Loucy (cell line): ENCODE measurements around the gene PSMB2.

Experiments used
- H2AFZ ChIP-seq: fragments of 200-600 bp; sonication (generic); 2 replicates; pipeline ENCODE4 v1.6.0; 2016; ENCODE audit warnings: antibody characterized with exemption, mild to moderate bottlenecking, low read length, moderate library complexity
- H3F3A ChIP-seq: fragments of 200-600 bp; 2 replicates; pipeline ENCODE4 v1.6.0; 2016; ENCODE audit warnings: antibody characterized with exemption, low read depth, mild to moderate bottlenecking
- H3K27me3 ChIP-seq: fragments of 200-600 bp; sonication (generic); 2 replicates; pipeline ENCODE4 v1.6.1; 2014; ENCODE audit warnings: low read length, mild to moderate bottlenecking; ENCODE audit not compliant: insufficient read depth, poor library complexity, severe bottlenecking
- H3K36me3 ChIP-seq: fragments of 200-600 bp; sonication (generic); 2 replicates; pipeline ENCODE4 v1.6.1; 2016; ENCODE audit warnings: low read length; ENCODE audit not compliant: insufficient read depth
- H3K4me1 ChIP-seq: fragments of 200-600 bp; sonication (generic); 2 replicates; pipeline ENCODE4 v1.5.1; 2014; ENCODE audit warnings: low read length, mild to moderate bottlenecking; ENCODE audit not compliant: insufficient read depth, poor library complexity, severe bottlenecking
- H3K4me2 ChIP-seq: fragments of 200-600 bp; sonication (generic); 2 replicates; pipeline ENCODE4 v1.6.0; 2014; ENCODE audit warnings: antibody characterized with exemption, low read length, low read depth, mild to moderate bottlenecking; ENCODE audit not compliant: poor library complexity, severe bottlenecking
- H3K4me3 ChIP-seq: fragments of 200-600 bp; sonication (generic); 2 replicates; pipeline ENCODE4 v1.5.1; 2014; ENCODE audit warnings: low read length, mild to moderate bottlenecking, mixed read lengths; ENCODE audit not compliant: poor library complexity, severe bottlenecking
- H3K79me2 ChIP-seq: fragments of 200-600 bp; sonication (generic); 2 replicates; pipeline ENCODE4 v1.6.1; 2014; ENCODE audit warnings: low read length; ENCODE audit not compliant: insufficient read depth
- H3K9ac ChIP-seq: fragments of 200-600 bp; sonication (generic); 2 replicates; pipeline ENCODE4 v1.6.0; 2014; ENCODE audit warnings: mild to moderate bottlenecking, low read depth, low read length, moderate library complexity; ENCODE audit not compliant: poor library complexity, severe bottlenecking
- H3K9me2 ChIP-seq: fragments of 200-600 bp; sonication (generic); replicated peaks from 2 replicates; pipeline ENCODE4 v1.6.1; 2016; ENCODE audit warnings: low read depth, low read length, mixed read lengths
- H3K9me3 ChIP-seq: fragments of 200-600 bp; sonication (generic); 2 replicates; pipeline ENCODE4 v1.6.1; 2014; ENCODE audit warnings: mild to moderate bottlenecking, antibody characterized with exemption, low read length, low read depth; ENCODE audit not compliant: insufficient read depth
- H4K20me1 ChIP-seq: fragments of 200-600 bp; sonication (generic); 2 replicates; pipeline ENCODE4 v1.6.0; 2014; ENCODE audit warnings: antibody characterized with exemption, low read length, mild to moderate bottlenecking; ENCODE audit not compliant: insufficient read depth, poor library complexity, severe bottlenecking
- EZH2phosphoT487 ChIP-seq: fragments of 200-600 bp; IDR thresholded peaks from 2 replicates; pipeline ENCODE4 v1.6.1; 2018; ENCODE audit warnings: antibody characterized with exemption, mild to moderate bottlenecking, moderate library complexity, borderline replicate concordance
- TF ChIP-seq, protein P1 (sequence below): fragments of 200-600 bp; sonication (generic); conservative IDR thresholded peaks from 2 replicates; pipeline ENCODE4 v1.5.1; 2014; ENCODE audit warnings: mild to moderate bottlenecking, antibody characterized with exemption, low read length

PSMB2 gene

DNA sequence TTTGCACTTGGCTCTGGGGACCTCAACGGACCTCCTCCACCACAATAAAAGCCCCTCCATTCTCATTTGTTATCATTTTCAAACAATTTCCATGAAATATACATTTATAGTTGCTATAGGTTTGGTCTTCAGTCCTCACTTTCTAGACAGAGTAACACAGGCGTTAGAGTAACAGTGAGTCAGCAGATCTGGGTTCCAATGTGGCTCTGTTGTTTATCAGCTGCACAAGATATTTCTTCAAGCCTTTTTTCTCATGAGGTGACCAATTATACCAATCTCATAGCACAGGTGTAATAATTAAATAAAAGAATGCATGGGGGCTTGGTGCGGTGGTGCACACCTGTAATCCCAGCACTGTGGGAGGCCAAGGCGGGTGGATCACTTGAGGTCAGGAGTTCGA, 32.8 kb upstream of the PSMB2 start:
- Histone ChIP-seq H3K4me3 (no peak overlapping the region), H3K4me1 (no peaks in the 10 kb centered on the region), H3K9me3 (no peaks in the 10 kb centered on the region), H3K9ac (no peak overlapping the region), H3F3A (no peaks in the 10 kb centered on the region), H3K27me3 (no peaks in the 10 kb centered on the region), H3K9me2 (no peaks in the 10 kb centered on the region), H3K79me2 (no peaks in the 10 kb centered on the region), H3K36me3 (no peaks in the 10 kb centered on the region), H2AFZ (no peak overlapping the region), H3K4me2 (no peak overlapping the region), H4K20me1 (no peaks in the 10 kb centered on the region)
- no peak for TF ChIP-seq EZH2phosphoT487
- TF ChIP-seq, protein P1, sequence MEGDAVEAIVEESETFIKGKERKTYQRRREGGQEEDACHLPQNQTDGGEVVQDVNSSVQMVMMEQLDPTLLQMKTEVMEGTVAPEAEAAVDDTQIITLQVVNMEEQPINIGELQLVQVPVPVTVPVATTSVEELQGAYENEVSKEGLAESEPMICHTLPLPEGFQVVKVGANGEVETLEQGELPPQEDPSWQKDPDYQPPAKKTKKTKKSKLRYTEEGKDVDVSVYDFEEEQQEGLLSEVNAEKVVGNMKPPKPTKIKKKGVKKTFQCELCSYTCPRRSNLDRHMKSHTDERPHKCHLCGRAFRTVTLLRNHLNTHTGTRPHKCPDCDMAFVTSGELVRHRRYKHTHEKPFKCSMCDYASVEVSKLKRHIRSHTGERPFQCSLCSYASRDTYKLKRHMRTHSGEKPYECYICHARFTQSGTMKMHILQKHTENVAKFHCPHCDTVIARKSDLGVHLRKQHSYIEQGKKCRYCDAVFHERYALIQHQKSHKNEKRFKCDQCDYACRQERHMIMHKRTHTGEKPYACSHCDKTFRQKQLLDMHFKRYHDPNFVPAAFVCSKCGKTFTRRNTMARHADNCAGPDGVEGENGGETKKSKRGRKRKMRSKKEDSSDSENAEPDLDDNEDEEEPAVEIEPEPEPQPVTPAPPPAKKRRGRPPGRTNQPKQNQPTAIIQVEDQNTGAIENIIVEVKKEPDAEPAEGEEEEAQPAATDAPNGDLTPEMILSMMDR: no peak

DNA sequence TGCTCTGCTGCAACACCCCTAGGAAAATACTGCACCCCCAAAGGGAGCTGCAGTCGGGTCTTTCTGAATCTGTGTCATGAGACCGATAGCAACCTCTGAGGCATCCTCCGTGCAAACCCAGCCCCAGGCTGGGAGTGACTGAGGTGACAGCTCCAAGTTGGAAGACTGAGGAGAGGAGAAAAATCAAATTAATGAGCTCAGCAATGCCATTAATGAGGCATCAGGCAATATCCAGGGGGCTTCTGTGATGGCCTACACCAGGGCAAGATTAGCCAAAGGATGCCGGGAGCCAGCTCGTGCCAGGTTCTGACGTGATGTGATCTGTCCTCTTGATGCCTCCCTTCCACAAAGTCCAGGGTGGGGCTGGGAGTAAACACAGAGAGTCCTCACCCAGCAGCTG, 30.8 kb upstream of the PSMB2 start:
- no peak for TF ChIP-seq EZH2phosphoT487
- TF ChIP-seq, protein P1: no peak
- Histone ChIP-seq H3K27me3 (no peaks in the 10 kb centered on the region), H3K4me1 (no peaks in the 10 kb centered on the region), H3K9me3 (no peaks in the 10 kb centered on the region), H3F3A (no peaks in the 10 kb centered on the region), H4K20me1 (no peaks in the 10 kb centered on the region), H3K4me2 (no peak overlapping the region), H3K9me2 (no peaks in the 10 kb centered on the region), H3K79me2 (no peaks in the 10 kb centered on the region), H2AFZ (no peak overlapping the region), H3K4me3 (no peak overlapping the region), H3K9ac (no peak overlapping the region), H3K36me3 (no peaks in the 10 kb centered on the region)

DNA sequence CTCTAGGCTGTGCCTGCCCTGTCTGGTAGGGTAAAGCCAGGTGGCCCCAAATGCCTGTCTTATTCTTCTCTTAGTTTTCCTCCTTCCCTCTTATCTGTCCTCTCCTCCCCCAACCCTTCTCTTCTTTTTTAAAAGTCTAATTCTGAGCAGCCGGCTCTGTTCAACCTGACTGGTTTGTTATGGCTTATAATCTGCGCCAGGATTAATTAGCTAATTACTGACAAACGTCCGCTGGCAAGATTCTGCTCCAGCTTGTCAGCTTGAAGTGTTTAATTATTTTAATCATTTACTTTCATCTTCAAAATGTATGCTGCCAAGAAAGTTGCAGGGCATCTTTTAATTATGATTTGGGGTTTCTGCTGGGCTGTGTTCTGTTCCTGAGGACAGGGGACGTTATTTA, 27.2 kb upstream of the PSMB2 start:
- Histone ChIP-seq H3K36me3 (no peaks in the 10 kb centered on the region), H3K9me3 (no peaks in the 10 kb centered on the region), H3F3A (no peaks in the 10 kb centered on the region), H3K9me2 (no peaks in the 10 kb centered on the region), H3K79me2 (no peaks in the 10 kb centered on the region), H3K9ac (no peak overlapping the region), H2AFZ (no peak overlapping the region), H3K4me1 (no peaks in the 10 kb centered on the region), H3K27me3 (peaks cover 5% of the 10 kb centered on the region), H3K4me2 (no peak overlapping the region), H4K20me1 (no peaks in the 10 kb centered on the region), H3K4me3 (no peak overlapping the region)
- no peak for TF ChIP-seq EZH2phosphoT487
- TF ChIP-seq, protein P1: no peak
